GM21367 (cell line): ENCODE results near the gene MRPL37.

Source experiments
- ATAC-seq: cut with Tn5 transposase; IDR thresholded peaks from one replicate; pipeline ENCODE4 v1.9.1; 2021; ENCODE audit not compliant: unreplicated experiment

Gene MRPL37

DNA sequence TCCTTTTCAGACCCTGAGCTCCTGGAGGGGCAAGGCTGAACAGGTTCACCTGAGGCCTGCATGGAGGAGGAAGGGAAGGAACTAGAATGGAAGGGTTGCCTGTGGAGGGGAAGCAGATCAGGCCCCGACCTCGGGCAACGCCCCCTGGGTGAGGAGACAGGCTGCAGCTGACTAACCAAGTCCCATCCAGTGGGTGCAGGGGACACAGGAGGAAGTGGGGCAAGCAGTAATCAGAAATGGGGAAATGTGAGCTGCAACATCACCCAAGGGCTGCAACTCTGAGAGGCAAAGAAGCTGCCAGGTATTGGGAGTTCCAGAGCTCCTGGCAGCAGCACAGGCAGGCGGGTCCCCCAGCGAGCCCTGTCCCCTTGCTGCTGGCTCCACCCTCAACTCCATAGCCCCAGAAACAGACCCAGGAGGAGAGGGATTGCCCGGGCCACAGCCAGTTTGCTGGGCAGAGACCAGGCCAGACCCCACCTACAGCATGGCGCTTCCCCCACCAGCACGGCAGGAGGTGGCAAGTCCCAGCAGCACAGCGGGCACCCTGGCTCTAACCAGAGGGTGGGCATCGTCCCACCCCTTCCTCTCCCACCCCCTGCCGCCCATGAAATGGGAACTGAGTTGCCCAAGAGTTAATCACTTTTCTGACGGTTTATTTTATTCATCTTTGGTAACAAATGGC is 38.5 kb downstream of the MRPL37 start:
- no peak for ATAC-seq

DNA sequence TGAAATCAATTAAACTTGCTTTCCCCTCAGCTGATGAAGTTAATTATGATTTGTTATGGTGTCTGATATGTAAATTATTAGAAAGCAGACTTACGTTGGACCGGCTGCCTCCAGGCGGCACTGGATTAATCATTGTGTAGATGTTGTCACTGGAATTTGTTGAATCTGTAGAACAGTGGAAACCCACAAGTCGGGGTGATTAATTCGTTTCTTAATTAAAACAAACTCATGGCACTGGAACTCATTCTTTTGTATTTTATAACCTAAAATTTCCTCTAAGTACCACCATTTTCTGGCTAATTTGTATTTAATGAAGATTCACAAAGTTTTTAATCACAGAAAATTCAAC is 39.0 kb downstream of the MRPL37 start:
- ATAC-seq = no peak

DNA sequence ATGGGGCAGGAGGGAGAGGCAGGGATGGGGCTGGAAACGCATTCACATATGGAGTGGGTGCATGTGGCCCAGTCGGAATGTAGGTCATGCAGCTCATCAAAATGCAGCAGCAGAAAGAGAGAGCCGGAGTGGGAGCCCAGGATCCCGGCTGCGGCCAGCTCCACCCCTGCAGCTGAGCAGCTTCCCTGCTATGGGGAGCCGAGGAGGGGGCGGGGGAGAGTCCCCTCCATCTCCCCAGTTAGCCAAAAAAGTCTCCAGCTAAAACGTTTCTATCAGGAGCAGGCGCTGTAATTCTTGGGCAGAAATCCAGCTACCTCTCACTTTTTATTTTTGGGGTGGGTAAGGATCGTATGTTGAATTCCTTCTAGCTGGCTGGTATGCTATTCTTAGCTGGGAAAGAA is 39.7 kb downstream of the MRPL37 start:
- ATAC-seq = no peak

DNA sequence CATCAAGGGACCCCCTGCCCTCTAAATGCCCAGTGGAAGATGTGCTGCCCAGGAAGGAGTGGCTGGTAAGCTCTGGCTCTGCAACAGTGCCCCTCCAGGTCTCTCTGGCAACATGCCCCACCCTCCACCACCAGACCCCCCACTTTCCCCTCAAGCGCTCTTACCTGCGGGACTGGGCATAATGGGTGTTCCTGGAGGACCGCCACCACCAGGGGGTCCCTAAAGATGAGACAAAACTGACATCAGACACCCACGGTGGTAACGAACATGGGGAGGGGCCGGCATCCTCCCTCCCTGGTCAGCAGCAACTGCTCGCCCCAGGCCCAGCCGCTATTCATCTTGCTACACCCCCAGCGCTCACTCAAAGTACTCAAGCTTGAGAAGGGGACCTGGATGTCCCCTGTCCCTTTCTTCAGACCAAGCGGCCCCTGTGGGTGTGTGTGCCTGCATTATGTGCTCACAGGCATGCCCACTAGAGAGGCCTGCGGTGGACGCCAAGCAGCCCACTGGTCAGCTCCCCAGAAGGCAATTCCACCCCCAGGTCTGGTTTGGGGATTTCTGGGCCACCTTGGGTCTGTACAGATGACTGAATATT is 40.9 kb downstream of the MRPL37 start:
- no peak for ATAC-seq

DNA sequence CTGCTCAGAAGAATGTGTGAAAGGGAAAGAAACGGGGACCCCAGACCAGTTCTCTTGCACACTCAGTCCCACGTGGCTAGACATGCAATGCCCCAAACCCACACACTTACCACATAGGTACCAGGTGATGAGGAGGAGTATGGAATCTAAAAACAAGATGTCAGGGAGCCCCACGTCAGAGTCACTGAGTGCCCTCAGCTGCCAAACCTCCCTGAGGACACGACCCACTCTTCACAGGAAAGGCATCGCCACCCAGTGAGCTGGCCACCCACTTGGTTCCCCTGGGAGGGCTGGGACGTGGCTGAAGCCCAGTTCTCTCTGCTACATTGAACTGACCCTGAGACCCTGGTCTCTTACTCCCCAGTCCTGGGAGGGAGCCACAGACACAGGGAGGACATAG is 41.4 kb downstream of the MRPL37 start:
- no peak for ATAC-seq

DNA sequence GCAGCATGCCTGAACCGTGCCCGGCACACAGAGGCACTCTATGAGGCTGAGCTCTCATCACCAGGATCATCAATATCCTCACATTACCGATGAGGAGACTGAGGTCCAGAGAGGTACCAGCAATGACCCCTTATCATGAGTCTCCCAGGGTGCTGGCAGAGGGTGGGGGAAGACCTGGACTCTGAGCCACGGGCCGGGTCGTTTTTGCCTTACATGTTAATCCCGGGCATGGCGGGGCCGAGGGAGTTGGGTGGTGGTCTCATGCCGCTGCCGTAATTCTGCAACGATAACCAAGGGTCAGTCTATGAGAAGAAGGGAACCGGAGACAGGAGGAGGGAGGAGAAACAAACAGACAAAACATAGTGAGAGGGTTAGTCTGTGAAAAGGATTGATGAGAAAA is 43.1 kb downstream of the MRPL37 start:
- ATAC-seq = no peak

DNA sequence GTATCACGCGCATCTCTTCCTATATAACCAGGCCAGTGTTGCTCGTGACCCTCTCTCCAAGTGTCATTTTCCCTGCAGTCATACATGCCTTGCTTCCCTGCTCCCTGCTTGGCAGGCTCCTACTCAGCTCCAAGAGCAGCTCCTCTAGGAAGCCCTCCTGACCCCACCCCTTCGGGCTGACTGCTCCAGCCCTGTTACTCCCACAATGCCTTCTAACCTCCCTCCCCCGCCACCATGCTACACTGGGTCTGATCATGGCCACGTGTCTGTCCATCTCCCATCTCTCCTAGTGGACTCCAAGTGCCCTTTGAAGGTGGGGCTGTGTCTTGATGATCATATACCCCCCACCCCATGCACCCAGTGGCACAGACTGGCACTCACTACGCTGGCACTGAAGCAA is 44.7 kb downstream of the MRPL37 start:
- no peak for ATAC-seq

DNA sequence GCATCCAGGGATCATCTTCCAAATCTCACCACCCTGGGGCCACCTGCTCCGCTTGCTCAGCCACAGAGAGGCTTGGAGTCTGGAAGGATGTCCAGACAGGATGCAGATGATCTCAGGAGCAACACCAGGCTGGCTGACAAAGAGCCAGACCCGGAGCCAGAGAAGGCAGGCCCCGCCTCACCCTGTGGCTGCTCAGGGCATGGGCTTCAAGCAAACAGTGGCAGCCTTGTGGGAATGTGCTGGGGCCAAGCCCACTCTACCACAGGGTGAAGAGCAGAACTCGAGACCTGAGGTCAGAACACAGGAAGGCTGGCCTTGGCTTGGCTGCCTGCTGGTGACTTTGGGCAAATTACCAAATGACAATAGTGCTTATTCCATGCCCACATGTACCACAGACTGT is 45.5 kb downstream of the MRPL37 start:
- no peak for ATAC-seq

DNA sequence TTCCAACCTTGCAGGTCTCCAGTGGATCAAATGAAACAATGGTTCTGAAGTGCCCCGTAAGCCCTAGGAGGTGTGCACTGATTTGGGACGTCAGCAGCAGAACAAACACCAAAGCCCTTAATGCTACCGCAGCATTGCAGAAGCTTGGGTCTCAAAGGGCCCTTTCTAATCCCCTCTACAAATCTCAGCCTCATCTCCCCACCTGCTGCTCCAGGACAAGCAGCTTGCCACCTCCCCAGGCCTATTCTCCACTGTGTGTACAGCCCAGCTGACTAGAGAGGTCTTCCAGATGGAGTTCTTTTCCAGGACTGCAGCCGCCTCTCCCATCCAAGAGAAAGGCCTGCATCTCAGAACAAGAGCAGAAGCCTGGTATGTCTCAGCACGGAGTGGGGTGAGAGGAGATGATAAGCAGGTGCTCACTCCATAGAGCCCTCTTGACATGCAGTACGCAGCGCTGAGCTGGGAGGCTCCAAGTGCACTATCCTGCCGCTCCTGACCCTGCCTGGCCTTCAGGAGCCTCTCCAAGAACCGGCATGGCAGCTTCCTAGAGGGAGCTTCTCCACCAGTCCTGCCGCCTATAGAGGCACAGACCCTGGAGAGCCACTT is 46.3 kb downstream of the MRPL37 start:
- ATAC-seq = no peak

DNA sequence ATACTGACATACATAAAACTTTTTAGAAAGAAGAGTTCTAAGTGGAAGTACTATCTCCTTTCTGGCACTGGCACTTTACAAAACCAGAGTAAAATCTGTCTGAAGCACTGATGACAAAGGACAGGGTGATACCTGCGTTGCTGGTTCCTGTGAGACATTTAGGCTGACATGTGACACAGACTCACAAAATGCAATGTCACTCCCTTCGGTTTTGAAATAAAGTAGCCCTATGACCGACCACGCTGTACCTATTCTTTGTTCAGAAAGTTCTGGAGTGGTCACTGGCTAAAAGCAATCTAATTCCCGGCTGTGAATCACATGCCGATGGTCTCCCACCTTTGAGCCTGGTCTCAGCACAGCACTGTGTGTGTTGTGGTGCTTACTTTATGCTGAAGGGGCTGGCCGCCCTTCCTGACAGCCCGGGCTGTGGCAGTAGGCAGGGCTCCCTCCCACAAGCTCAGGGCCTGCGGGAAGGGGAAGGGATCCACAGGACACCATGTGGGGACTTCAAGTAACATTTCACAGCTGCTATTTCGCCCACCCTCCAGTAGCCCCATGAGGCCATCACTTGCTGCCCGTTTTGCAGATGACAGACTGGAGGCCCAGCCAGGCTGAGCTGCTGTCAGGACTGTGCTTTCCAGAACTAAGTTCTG is 48.0 kb downstream of the MRPL37 start:
- no peak for ATAC-seq

DNA sequence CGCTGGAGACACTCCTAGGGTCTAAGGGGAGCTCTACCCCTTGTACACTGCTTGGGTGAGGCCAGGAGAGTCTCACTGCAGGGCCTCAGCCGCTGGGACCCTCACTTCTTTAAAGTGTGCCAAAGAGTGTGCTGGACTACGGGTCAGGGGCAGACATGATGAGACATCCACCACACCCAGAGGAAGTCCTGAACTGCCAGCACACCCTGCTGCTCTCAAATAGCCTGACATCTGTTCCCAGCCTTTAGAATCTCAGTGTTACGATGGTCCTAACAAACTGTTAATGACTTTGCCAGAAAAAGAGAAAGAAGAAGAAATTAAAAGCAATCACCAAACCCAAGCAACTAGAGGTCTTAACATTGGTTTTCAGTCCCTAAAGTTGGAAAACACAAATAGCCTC is 49.0 kb downstream of the MRPL37 start:
- no peak for ATAC-seq

DNA sequence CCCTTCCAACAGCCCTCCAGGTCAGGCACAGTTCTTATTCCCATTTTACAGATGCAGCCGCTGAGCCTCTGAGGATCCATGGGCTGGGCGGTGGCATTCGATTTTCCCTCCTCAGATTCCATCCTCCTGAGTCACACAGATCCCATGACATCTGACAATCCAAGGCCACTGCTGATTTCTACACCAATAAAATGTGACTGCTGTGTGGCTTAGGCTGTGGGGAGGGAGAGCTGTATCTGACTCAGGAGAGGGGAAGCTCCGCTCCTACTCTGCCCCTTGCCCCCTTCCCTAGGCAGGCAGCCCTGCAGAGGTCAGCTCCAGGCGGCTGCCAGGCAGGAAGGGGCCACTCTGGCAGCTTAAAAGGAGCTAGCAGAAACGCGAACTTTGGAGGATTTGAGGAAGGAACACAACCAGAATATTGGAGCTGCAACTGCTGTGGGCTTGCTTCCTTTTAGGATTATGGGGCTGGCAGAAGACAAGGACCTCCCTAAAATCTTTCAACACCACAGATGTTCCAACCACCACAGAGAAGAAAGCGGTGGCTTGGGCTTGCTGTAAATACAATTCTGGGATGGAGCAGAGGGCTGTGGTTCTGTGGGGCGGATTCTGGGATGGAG is 50.0 kb downstream of the MRPL37 start:
- no peak for ATAC-seq

DNA sequence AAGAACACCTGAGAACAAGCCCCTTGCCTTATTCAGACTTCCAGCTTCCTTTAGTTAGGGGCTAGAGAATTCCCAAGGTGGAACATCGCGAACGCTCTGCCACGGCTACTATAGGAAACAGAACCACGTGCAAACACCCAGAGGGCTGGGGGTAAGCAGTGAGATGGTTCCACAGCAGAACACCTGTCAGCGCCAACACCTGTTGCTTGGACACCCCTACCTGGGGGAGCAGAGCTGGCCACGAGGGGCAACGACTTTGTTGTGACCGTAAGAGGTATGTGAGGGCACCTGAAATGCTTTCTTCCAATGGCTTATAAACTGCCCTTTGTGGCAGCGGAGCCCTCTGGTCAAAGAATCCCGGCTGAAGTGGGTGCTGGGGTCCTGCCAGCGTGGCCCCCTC is 50.7 kb downstream of the MRPL37 start:
- no peak for ATAC-seq

DNA sequence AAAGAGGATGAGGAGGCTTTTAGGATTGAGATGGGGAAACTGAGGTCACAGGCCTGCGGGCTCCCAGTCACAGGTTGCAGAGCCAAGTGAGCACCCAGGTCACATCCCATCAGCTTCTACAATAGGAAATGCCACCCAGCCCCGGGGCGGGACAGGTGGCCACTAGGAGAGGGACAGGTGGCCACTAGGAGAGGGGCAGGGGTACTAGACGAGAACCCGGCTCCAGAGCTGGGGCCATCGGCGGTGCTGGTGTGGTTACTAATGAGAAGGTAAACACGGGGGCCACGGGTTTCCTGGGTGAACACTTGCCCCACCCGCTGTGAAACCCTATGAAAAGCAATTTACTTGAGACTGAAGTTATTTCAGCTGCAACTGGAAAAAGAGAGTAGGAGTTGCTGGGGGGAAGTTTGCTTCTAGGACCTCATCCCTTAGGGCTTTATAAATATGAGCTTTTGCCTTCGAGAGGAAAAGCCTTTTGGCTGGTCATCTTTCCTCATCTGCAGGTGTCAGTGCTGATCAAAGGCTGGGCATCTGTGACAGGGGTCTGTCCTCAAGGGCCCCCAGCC is 52.5 kb downstream of the MRPL37 start:
- no peak for ATAC-seq

DNA sequence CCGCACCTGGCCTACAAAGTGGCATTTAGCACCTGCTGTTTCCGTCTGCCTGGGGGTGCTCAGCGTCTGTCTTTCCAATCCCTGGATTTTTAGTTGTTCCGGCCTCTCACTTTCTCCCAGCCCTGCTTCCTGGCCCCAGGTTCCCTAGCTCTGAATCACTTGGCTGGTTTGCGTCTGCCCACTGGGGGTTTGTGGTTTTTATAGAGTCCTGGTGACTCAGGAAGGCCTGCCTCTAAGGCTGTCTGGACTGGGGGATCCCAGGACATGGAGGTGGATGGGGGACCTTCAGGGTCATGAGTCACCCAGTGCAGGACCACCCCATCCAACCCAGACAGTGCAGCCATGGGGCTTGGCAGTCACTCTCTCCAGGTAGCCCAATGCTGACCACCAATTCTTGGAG is 53.5 kb downstream of the MRPL37 start:
- no peak for ATAC-seq

DNA sequence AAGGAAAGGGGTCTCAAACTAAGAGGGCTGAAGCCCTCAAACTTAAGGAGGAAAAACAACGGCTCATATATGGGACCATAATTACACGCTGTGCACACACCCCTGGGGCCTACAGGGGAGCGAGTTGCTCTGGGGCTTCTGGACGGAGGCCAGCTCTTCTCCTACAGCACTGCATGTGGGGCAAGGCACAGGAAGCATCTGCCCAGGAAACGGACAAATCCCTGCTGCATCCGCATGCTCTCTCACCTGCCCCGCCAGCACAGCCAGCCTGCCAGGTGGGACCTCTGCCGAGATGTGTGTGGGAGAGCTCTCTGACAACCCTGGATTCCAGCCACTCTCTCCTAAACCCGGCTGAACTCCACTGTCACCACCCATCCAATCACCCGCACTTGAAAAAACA is 54.1 kb downstream of the MRPL37 start:
- no peak for ATAC-seq

DNA sequence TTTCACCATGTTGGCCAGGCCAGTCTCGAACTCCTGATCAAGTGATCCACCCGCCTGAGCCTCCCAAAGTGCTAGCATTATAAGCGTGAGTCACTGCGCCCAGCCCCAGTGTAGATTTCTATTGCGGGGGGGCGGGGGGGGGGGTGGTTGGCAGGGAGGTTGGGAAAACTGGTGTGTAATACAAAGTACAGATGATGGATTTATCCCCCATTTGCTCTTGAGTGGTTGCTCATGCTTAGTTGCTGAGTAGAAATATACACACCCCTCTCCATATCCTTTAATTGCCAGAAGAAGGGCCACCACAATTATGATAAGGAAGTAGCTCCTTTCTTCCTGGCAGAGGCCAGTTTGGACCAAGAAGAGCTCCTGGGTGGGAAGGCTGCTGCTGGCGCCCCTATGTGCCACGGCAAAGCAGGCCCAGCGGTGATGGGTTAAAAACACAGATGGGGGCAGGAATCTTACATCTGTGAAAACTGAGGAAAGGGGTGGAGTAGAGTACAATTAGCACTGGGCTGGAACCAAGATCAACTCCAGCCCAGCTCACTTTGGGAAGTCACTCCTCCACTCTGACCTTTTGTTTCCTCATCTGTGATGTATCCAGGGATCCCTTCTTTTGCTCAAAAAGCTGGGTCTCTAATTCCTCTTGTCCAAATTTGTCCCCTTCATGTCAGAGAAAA is 55.2 kb downstream of the MRPL37 start:
- ATAC-seq = no peak

DNA sequence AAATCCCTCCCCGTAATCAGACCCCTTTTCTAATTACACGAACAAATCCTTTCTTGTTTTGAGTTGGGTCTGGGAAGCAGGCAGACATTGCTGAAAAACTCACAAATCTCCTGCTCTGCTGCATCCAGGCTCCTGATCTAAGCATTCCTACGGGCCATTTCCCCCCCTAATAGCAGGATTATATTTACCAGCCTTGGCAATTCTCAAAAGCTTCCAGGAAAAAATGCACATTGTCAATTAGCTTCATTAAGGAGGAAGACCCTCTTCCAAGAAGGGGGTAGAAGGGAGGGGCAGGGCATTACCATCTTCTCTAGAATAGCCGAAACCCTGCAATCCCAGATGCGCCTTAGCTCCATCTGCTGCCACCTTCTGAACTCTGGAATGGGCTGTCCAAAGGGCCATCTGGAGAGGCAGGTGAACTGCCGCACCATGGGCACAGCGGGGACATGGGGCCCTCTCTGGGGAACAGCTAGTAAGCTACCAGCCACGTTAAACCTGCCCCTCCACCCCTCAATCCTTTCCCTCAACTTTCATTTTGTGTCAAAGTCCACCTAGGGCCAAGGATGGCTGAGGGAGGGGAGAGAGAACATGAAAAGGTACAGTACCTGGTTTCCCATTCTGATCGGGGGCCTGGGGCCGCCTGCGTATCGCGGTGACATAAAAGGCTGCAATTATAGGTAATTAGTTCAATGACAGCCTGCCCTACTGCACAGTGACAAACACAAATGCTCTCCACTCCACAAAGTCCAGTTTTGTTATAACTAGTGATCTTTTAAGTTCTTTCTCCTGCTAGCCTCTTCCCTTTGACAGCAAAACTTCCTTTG is 56.8 kb downstream of the MRPL37 start:
- no peak for ATAC-seq

DNA sequence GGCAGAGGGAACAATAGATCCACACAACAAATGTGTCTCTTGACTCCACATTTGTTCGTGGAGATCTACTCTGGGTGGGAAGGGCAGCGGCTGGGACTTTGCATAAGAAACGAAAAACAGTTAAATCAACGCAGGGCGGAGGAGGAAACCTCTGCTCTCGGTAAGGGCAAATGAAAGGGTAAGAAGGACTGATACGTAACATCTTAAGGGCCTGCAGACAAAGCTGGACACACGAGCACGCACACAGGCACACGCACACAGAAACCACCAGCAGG is 57.3 kb downstream of the MRPL37 start:
- ATAC-seq = no peak

DNA sequence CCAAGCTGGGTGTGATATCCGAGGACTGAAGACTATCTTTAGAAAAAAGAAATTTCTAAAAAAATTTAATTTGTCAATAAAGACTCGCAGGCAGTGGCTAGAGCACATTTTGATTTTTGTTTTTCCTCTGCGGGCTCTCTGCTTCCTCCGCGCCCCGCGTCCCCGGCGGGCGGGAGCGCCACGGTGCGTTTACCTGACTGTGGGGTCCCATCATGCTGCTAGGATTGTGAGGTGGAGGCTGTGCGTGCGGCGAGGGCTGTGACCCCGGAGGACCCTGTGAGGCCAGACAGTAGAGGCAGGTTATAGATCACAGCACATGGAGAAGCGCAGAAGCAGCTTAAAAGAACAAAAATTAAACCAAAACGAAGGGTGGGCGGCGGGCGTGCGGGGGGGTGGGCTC is 57.9 kb downstream of the MRPL37 start:
- ATAC-seq = no peak
